Vagina (tissue), 2 donors: ENCODE data around the gene C9orf72.

Source experiments
- CTCF ChIP-seq, 3 experiments: fragments of 450-650 bp in 2 of 3; fragments of 200-600 bp in 1 of 3; sonication (generic) in 1 of 3; IDR thresholded peaks; one replicate each; pipeline ENCODE4 v1.5.1; 2017 to 2019; ENCODE audit warnings: antibody characterized with exemption in 3 of 3, mild to moderate bottlenecking in 2 of 3, moderate library complexity in 2 of 3
- POLR2A ChIP-seq, 2 donors: fragments of 450-650 bp; IDR thresholded peaks; one replicate each; pipeline ENCODE4 v1.6.1; 2017; ENCODE audit warnings: antibody characterized with exemption in 2 of 2, mild to moderate bottlenecking in 2 of 2, moderate library complexity in 2 of 2

DNA sequence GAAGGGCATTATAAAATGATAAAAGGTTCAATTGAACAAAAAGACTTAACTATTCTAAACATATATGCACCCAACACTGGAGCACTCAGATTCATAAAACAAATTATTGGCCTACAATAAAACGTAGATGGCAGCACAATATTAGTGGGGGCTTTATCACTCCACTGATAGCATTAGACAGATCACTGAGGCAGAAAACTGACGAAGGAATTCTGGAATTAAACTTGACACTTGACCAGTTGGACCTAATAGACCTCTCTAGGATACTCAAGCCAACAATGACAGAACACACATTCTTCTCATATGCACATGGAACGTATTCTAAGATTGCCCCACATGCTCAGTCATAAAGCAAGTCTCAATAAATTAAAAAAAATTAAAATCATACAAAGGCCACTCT lies 18.4 kb upstream of the C9orf72 start:
- TF ChIP-seq CTCF (IDR thresholded peaks at IDR 0.05) (no peak), POLR2A (IDR thresholded peaks at IDR 0.05) (no peak)
